ENCODE measurements around the gene MIA. TPM values are rescaled to one million over a fixed set of nuclear protein-coding genes. Genes with fewer than 3 reads are reported as not detected.
A peak's percentile ranks its signal among the peaks of the same experiment; 100 is the strongest.

Gene MIA
- total and polyA plus RNA-seq, 9 of the 15 experiments (the other 6 are each of a cell fraction or from before 2014, with no cell fraction given), result 0.21 TPM; not detected in 8

- intact Hi-C loops (cut with micrococcal nuclease), result no loop called here
- peaks cover 53 to 71% of the 10 kb centered on the region in 2 experiments for H3K4me1 ChIP-seq (replicated peaks in 1 of 2; ENCODE audit: control insufficient read depth in 2 of 2, insufficient read depth in 2 of 2, low read length in 2 of 2)
- H3K27ac ChIP-seq (ENCODE audit: extremely low read depth, low read depth, low read length), result peak overlapping the region; percentile 52; the same call in 2 of the 3 replicates
- H3K36me3 ChIP-seq (ENCODE audit: control insufficient read depth, insufficient read depth, low read length), result peaks cover 58% of the 10 kb centered on the region; the same call in 2 of the 3 replicates
- no TSS peak for BruUV-seq (replicated peaks)
- peaks cover 67% of the 10 kb centered on the region for H3K79me2 ChIP-seq (ENCODE audit: control insufficient read depth, insufficient read depth, low read length)
- no peak for FAIRE-seq
- ChIA-PET CTCF (ENCODE audit: low intra/inter-chr PET ratio) (no interaction called here), POLR2A (interaction anchor here (1.0 to 1.7 kb wide), 3 partner anchors 10 to 48 kb away, joined by 3 to 9 read pairs (median 6); partner anchors contain the start of gene RAB4B)
- H2AFZ ChIP-seq (ENCODE audit: low read depth, low read length), result no peak overlapping the region
- H4K20me1 ChIP-seq (replicated peaks; ENCODE audit: control insufficient read depth, insufficient read depth, low read length), result peaks cover 43% of the 10 kb centered on the region
- DNase-seq (ENCODE audit: extremely low read depth in 1 of 4, low spot score in 3 of 4), result no peak
- no peaks in the 10 kb centered on the region for H3K27me3 ChIP-seq (ENCODE audit: control insufficient read depth in 2 of 2, insufficient read depth in 2 of 2, low read length in 2 of 2)
- TF ChIP-seq RBFOX2 (IDR thresholded peaks at IDR 0.05; ENCODE audit: low read depth, low read length) (peak; percentile 82), ZNF518B (CRISPR knock-in tag; IDR thresholded peaks at IDR 0.05) (no peak), SUPT5H (IDR thresholded peaks at IDR 0.05) (0 out of 2 replicates have a peak, but pooled peaks have one; percentile 21), POLR2A (conservative IDR thresholded peaks at IDR 0.05) (0 out of 2 replicates have a peak, but pooled peaks have one; percentile 9), E2F4 (CRISPR knock-in tag; IDR thresholded peaks at IDR 0.05; ENCODE audit: low read depth) (0 out of 2 replicates have a peak, but pooled peaks have one; percentile 46), PRMT5 (CRISPR knock-in tag; IDR thresholded peaks at IDR 0.05) (no peak), ZBTB33 (CRISPR knock-in tag; IDR thresholded peaks at IDR 0.05) (peak; percentile 89), POLR2G (IDR thresholded peaks at IDR 0.05; ENCODE audit: low read depth, low read length) (peak; percentile 71), NR2C2 (CRISPR knock-in tag; IDR thresholded peaks at IDR 0.05) (0 out of 2 replicates have a peak, but pooled peaks have one; percentile 38), NR2C2 (tag; IDR thresholded peaks at IDR 0.05) (no peak), CEBPG (CRISPR knock-in tag; IDR thresholded peaks at IDR 0.05) (no peak), CEBPG (tag; conservative IDR thresholded peaks at IDR 0.05 in 1 of 2, IDR thresholded peaks at IDR 0.05 in 1 of 2) (no peak), CCNT2 (IDR thresholded peaks at IDR 0.05; ENCODE audit: borderline replicate concordance, extremely low read depth, insufficient read length, low read depth, low read length) (peak; percentile 21)
- no peak for ATAC-seq
- 97% methylated on average over 18 of the region's 27 CpGs for WGBS (ENCODE audit: insufficient coverage, low coverage, missing lambda C conversion rate)
- peak overlapping the region; percentile 58 for H3K4me2 ChIP-seq (ENCODE audit: insufficient read depth, low read length)
- H3K9ac ChIP-seq (ENCODE audit: insufficient read depth in 1 of 2, low read depth in 2 of 2, low read length in 2 of 2), result peak overlapping the region in 1 of 2 experiments; percentile 98; a peak in 2 of 4 replicates
- in situ Hi-C loops (cut with MboI), result no loop called here
- H3K9me3 ChIP-seq (replicated peaks; ENCODE audit: control insufficient read depth, insufficient read depth, low read depth, low read length), result no peaks in the 10 kb centered on the region
- H3K9me1 ChIP-seq (ENCODE audit: control insufficient read depth, insufficient read depth, low read length), result peaks cover 13% of the 10 kb centered on the region
- peak overlapping the region; percentile 13; the same call in 1 of the 2 replicates for H3K4me3 ChIP-seq
These were observed 25.7 kb downstream of the MIA start for GRCh38 chr19:40800997-40801377.

Data from K562 (cell line).